Heart right ventricle (tissue), 16 donors: Measurements from ENCODE around the gene RNF7. TPM values are rescaled to one million over a fixed set of nuclear protein-coding genes. Genes with fewer than 3 reads are reported as not detected.
"Not testable (repeated sequence)": the region's sequence is repeated elsewhere in the genome, so short reads cannot be mapped to it uniquely, and the experiment has no call there.

Experiments used
- ATAC-seq, 8 donors: fragments of 200-7000 bp; cut with Tn5 transposase; one replicate each; pipeline ENCODE4 v1.9.1; 2020; ENCODE audit warnings: mild to moderate bottlenecking in 8 of 8, moderate library complexity in 8 of 8, moderate number of reproducible peaks in 1 of 8
- DNase-seq, 2 donors: peaks; one replicate each; pipeline ENCODE4 v3.0.0-alpha.2; 2020
- H3K27ac ChIP-seq, 10 donors: fragments of 200-600 bp; sonication (generic) in 2 of 10; one replicate each; pipeline versions ENCODE4 v1.5.0 to v1.8.0; 2020 to 2022; ENCODE audit warnings: mild to moderate bottlenecking in 3 of 10
- H3K27me3 ChIP-seq, 7 donors: fragments of 200-600 bp; one replicate each; pipeline ENCODE4 v1.8.0; 2021 to 2022; ENCODE audit warnings: mild to moderate bottlenecking in 2 of 7
- H3K36me3 ChIP-seq, 9 donors: fragments of 200-600 bp; sonication (generic) in 1 of 9; one replicate each; pipeline versions ENCODE4 v1.5.0 to v1.8.0; 2020 to 2022; ENCODE audit warnings: mild to moderate bottlenecking in 2 of 9
- H3K4me1 ChIP-seq, 9 donors: fragments of 200-600 bp; sonication (generic) in 1 of 9; one replicate each; pipeline versions ENCODE4 v1.5.0 to v1.8.0; 2020 to 2022; ENCODE audit warnings: mild to moderate bottlenecking in 4 of 9
- H3K4me3 ChIP-seq, 10 donors: fragments of 200-600 bp; sonication (generic) in 2 of 10; one replicate each; pipeline versions ENCODE4 v1.5.0 to v1.8.0; 2020 to 2022; ENCODE audit warnings: mild to moderate bottlenecking in 7 of 10, moderate library complexity in 2 of 10
- H3K9me3 ChIP-seq, 11 donors: fragments of 200-600 bp in 10 of 11; sonication (generic) in 2 of 11; one replicate each; pipeline versions ENCODE4 v1.5.0 to v1.8.0; 2013 to 2022; ENCODE audit warnings: mild to moderate bottlenecking in 2 of 11, control low read depth in 1 of 11, moderate library complexity in 1 of 11
- WGBS, 2 donors: extraction: QIAGEN DNeasy Blood & Tissue Kit; methylation state at CpG; one replicate each; pipeline ENCODE4 v1.1.7; 2013; ENCODE audit warnings: inconsistent platforms in 1 of 2; 5-methylcytosine and 5-hydroxymethylcytosine counted together
- intact Hi-C, 10 donors: fragments of 100-400 bp; cut with DNase I; formaldehyde crosslinking; loops; one replicate each; pipeline versions ENCODE4 v1.11.1 to v1.14.2; 2022
- polyA plus RNA-seq, 2 donors: library from polyadenylated mRNA; stranded (reverse); fragments of 200-250 nt; gene quantifications; one replicate each; pipeline ENCODE4 v1.2.3, GENCODE V29; 2013
- total RNA-seq, 10 donors: library from RNA; stranded (reverse); fragmentation: NEBNext Ultra II Directional in 3 of 10; extraction: Animal tissue kit (Norgen Biotek cat#: 25700) in 3 of 10; gene quantifications; one replicate each; pipeline versions ENCODE4 v1.2.1 to v1.2.4, GENCODE V29; 2021 to 2023
- TF ChIP-seq, protein P1 (sequence below), 9 donors: fragments of 200-600 bp; sonication (generic) in 2 of 9; IDR thresholded peaks; one replicate each; pipeline versions ENCODE4 v1.5.0 to v1.8.0; 2021 to 2022; ENCODE audit warnings: antibody characterized with exemption in 9 of 9, mild to moderate bottlenecking in 5 of 9, moderate library complexity in 1 of 9
- donor health status: Arrhythmogenic right ventricular cardiomyopathy.
- donor health status: ischemic (EF 13 %, LVEDD 7.1; RV severe dilation, severe dysfunction).
- donor health status: healthy with polysubstance abuse.
- donor health status: DM: no; HTN: yes; CAD: no.
- donor health status: DM: no; HTN: no; CAD: no.
- donor health status: ischemic (EF 25% LVEDD 6.9; RV normal size, moderate dysfunction).
- donor health status: ischemic (EF 25% LVEDD 5.7; RV mildly dilated, moderate dysfunction).
- donor health status: healthy.
- donor health status: DM: yes; HTN: yes; CAD: no.
- donor health status: Ischemic cardiomyopathy.
- donor health status: ischemic (EF 35%, LVEDD 5.7; RV mildly dilated, moderate dysfunction).
- donor health status: nonischemic (EF 11% LVEDD 7.7; RV severe dilation, severe dysfunction).
- donor health status: DM: yes; HTN: yes; CAD: no.
- donor health status: PGD.
- donor health status: ischemic (EF 29% LVEDD 5.4; RV normal size, mild dysfunction).
- donor health status: nonischemic (EF 23%, LVEDD 6.1; RV moderate dilation, normal function).

RNF7 gene
- total and polyA plus RNA-seq, 12 donors: 77.2 to 191 (median 84.1) TPM

DNA sequence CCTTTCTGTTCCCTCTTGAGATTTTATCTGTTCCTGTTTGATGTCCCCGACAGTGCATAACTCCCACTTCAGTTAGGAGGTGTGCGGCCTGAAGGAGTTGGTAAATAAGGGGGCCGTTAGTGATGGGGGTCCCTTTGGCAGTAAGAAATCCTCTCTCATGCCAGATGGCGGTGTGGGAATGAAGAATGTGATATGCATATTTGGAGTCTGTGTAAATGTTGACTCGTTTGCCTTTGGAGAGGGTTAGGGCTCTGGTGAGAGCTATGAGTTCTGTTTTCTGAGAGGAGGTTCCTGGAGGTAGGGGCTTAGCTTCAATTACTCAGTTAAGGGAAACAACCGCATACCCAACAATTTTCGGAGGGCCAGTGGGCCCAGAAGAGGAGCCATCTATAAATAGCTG is 38.8 kb upstream of the RNF7 start:
- H3K27ac ChIP-seq: no peak overlapping the region
- peaks cover 0 to 3% (median 0%) of the 10 kb centered on the region in 11 donors for H3K9me3 ChIP-seq
- intact Hi-C loops: no loop called here
- H3K4me3 ChIP-seq: no peak overlapping the region
- DNase-seq (no peak), ATAC-seq (no peak)
- WGBS, 2 donors: 41 to 51% methylated on average over 7 of the region's 7 CpGs
- TF ChIP-seq, protein P1, sequence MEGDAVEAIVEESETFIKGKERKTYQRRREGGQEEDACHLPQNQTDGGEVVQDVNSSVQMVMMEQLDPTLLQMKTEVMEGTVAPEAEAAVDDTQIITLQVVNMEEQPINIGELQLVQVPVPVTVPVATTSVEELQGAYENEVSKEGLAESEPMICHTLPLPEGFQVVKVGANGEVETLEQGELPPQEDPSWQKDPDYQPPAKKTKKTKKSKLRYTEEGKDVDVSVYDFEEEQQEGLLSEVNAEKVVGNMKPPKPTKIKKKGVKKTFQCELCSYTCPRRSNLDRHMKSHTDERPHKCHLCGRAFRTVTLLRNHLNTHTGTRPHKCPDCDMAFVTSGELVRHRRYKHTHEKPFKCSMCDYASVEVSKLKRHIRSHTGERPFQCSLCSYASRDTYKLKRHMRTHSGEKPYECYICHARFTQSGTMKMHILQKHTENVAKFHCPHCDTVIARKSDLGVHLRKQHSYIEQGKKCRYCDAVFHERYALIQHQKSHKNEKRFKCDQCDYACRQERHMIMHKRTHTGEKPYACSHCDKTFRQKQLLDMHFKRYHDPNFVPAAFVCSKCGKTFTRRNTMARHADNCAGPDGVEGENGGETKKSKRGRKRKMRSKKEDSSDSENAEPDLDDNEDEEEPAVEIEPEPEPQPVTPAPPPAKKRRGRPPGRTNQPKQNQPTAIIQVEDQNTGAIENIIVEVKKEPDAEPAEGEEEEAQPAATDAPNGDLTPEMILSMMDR (IDR thresholded peaks at IDR 0.05): no peak
- H3K4me1 ChIP-seq: no peaks in the 10 kb centered on the region
- H3K27me3 ChIP-seq: peaks cover 0 to 9% (median 4%) of the 10 kb centered on the region in 7 donors
- no peaks in the 10 kb centered on the region for H3K36me3 ChIP-seq

DNA sequence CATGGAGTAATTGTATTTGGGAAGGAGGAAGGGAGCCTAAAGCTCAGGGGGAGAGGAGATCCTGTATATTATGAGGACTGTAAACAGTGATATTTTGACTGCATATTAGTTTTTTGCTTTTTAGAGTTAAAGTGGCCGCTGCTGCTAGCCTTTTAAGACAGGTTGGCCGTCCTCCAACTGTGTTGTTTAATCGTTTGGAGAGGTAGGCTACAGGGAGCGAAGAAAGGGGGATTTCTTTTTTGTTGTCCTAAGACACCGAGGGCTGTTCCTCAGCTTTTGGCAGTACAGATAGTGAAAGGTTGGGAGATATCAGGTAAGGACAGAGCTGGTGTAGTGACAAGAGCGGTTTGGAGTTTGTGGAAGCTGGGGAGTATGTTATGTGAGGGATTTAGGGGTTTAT is 38.2 kb upstream of the RNF7 start:
- ATAC-seq (no peak), DNase-seq (no peak)
- 44 to 50% methylated on average over 6 of the region's 6 CpGs for WGBS, 2 donors
- TF ChIP-seq, protein P1 (IDR thresholded peaks at IDR 0.05): no peak
- Histone ChIP-seq H3K9me3 (peaks cover 0 to 3% (median 0%) of the 10 kb centered on the region in 11 donors), H3K4me3 (no peak overlapping the region), H3K36me3 (no peaks in the 10 kb centered on the region), H3K27me3 (peaks cover 0 to 9% (median 4%) of the 10 kb centered on the region in 7 donors), H3K27ac (no peak overlapping the region), H3K4me1 (no peaks in the 10 kb centered on the region)
- intact Hi-C loops: no loop called here

DNA sequence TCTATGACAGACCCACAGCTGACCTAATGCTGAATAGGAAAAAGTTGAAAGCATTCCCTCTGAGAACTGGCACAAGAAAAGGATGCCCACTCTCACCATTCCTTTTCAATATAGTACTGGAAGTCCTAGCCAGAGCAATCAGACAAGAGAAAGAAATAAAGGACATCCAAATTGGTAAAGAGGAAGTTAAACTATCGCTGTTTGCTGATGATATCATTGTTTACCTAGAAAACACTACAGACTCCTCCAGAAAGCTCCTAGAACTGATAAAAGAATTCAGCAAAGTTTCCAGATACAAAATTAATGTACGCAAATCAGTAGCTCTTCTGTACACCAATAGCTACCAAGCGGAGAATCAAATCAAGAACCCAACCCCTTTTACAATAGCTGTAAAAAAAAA is 34.7 kb upstream of the RNF7 start:
- H3K4me1 ChIP-seq: peaks cover 0 to 10% (median 0%) of the 10 kb centered on the region in 9 donors
- H3K36me3 ChIP-seq, H3K4me3 ChIP-seq, ATAC-seq, H3K27ac ChIP-seq, intact Hi-C loops, H3K9me3 ChIP-seq, H3K27me3 ChIP-seq, DNase-seq: not testable (repeated sequence)
- 56 to 86% methylated on average over 3 of the region's 3 CpGs for WGBS, 2 donors

DNA sequence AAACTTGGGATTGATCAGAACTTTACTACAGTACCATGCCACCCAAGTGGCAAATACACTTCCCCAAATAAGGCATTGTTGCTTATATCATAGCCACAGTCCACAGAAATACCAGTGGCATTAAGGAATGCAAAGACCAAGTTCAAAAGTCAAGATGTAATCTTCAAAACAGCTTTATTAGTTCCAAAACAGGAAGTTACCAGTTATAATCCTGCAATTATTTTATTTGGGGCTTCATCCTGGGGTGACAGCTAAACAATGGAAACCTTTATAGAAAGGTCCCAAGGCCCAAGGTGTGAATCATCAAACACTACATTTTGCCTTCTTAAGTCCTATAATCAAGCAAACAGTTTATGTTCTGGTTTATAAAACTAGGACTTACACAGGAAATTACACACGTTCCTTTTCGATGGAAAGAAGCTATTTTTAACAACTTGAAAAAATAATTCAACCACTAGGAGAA is 30.3 kb upstream of the RNF7 start:
- 50 to 53% methylated on average over 2 of the region's 2 CpGs for WGBS, 2 donors
- H3K4me3 ChIP-seq: no peak overlapping the region
- TF ChIP-seq, protein P1 (IDR thresholded peaks at IDR 0.05): no peak
- no peaks in the 10 kb centered on the region for H3K36me3 ChIP-seq
- H3K27me3 ChIP-seq: no peaks in the 10 kb centered on the region
- no peak overlapping the region for H3K27ac ChIP-seq
- H3K9me3 ChIP-seq: peaks cover 0 to 3% (median 0%) of the 10 kb centered on the region in 11 donors
- DNase-seq (no peak), ATAC-seq (peak in 1 of 8 donors; percentile 28)
- intact Hi-C loops: no loop called here
- H3K4me1 ChIP-seq: peaks cover 0 to 14% (median 0%) of the 10 kb centered on the region in 9 donors

DNA sequence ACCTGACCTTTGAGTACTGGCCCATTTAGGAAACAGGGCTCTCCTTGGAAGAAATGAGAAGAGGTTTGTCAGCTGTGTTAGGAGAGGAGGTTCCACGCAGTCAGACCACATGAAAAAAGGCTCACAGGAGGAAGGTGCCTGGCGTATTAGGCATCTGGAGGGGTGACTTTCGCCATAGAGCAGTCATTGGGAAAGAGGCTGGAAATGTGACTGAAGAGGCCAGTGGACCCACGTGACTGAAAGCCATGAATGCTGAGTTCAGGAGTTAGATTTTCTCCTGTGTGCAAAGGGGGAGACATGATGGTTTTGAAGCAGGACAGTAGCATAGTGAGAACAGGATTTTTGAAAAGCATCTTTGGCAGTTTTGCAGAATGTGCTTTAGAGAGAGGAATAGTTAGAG is 29.7 kb upstream of the RNF7 start:
- intact Hi-C loops: no loop called here
- H3K36me3 ChIP-seq: no peaks in the 10 kb centered on the region
- no peaks in the 10 kb centered on the region for H3K9me3 ChIP-seq
- H3K4me1 ChIP-seq: peaks cover 0 to 14% (median 0%) of the 10 kb centered on the region in 9 donors
- H3K27me3 ChIP-seq: no peaks in the 10 kb centered on the region
- ATAC-seq (no peak), DNase-seq (no peak)
- no peak overlapping the region for H3K4me3 ChIP-seq
- TF ChIP-seq, protein P1 (IDR thresholded peaks at IDR 0.05): no peak
- peak overlapping the region in 1 of 10 donors; percentile 12 for H3K27ac ChIP-seq
- WGBS, 2 donors: 90 to 92% methylated on average over 4 of the region's 4 CpGs
